Inflammatory macrophage treated with lipopolysaccharide for 1 hour (primary cell): Measurements from ENCODE around the gene FCAR.
"Not testable (repeated sequence)": the region's sequence is repeated elsewhere in the genome, so short reads cannot be mapped to it uniquely, and the experiment has no call there.

Experiments
- DNase-seq, 2 donors: peaks; one replicate each; pipeline ENCODE4 v3.0.0-alpha.2; 2020 to 2022

The FCAR gene

DNA sequence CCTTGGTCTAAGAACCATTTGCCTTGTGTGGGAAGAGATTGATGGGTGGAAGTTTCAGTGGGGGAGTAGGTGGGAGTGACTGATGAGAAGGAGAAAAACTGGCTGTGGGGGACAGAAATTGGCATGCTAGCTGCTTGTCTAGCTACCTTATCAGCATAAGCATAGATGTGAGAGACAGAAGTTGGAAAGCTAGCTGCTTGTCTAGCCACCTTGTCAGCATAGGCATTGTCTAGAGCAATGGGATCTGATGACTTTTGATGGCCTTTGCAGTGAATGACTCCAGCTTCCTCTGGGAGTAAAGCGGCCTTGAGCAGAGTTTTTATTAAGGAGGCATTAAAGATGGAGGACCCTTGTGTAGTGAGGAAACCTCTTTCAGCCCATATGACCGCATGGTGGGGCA, 22.0 kb downstream of the FCAR start:
- no peak for DNase-seq

DNA sequence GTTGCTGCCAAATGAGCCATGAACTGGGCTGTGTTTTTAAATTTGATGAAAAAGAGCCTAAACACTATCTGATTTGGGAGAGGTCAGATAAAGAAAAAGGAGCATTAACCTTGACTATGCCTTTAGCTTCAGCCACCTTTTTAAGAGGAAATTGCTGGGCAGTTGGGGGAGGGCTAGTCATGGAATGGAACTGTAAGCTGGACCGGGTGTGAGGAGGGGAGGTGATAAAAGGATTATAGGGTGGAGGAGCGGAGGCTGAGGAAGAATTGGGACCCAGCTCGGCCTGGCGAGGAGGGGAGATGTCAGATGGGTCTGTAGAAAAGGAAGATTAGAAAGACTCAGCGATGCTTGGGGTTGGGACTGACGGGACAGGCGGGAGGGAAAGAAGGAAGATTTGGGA, 24.6 kb downstream of the FCAR start:
- DNase-seq = not testable (repeated sequence)

DNA sequence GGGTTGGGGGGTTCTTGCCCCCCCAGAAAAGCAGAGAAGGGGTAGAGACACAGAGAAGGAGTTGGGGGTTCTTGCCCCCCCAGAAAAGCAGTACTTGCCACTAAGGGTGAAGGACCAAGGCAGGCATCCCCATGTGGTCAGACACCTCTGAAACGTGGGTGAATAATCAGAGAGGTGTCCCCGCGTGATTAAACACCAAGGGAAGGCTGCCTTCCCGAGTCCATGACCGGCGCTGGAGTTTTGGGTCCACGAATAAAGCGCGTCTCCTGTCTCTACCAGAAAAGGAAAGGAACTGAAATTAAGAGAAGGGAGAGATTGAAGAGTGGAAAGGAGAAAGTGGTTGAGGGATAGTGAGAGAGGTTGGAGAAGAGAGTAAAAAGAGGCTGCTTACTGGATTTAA, 25.6 kb downstream of the FCAR start:
- DNase-seq = not testable (repeated sequence)

DNA sequence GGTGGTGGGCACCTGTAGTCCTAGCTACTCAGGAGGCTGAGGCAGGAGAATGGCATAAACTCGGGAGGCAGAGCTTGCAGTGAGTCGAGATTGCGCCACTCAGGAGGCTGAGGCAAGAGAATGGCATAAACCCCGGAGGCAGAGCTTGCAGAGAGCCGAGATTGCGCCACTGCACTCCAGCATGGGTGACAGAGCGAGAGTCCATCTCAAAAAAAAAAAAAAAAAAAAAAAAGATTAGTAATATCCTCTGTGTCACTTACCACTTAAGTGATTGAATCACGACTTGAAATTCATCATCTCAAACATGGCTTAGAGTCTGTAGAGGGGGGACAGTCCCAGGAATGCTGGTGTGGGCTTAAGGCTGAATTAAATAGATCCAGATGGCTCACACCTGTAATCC, 27.1 kb downstream of the FCAR start:
- DNase-seq = peak; percentile 87 to 91

DNA sequence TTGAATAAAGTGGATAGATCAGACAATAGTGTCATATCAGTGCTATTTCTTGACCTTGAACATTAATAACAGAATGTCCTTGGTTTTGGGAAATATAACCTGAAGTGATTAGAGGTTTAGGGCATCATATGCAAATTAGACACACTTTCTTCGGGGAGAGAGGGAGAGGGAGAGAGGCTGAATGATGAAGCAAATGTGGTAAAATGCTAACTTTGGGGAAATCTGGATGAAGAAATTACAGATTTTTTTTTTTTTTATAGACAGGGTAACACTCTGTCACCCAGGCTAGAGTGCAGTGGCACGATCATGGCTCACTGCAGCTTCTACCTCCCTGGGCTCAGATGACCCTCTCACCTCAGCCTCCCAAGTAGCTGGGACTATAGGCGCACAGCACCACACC, 28.0 kb downstream of the FCAR start:
- DNase-seq = peak; percentile 28 to 61

DNA sequence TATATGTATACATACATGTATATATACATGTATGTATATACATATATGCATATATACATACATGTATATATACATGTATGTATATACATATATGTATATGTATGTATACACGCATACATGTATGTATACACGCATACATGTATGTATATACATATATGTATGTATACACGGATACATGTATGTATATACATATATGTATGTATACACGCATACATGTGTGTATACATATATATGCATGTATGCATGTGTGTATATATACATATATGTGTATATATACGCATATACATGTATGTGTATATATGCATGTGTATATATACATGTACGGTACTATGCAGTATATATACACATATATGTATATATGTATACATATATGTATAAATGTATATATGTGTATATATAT, 29.3 kb downstream of the FCAR start:
- DNase-seq = no peak

DNA sequence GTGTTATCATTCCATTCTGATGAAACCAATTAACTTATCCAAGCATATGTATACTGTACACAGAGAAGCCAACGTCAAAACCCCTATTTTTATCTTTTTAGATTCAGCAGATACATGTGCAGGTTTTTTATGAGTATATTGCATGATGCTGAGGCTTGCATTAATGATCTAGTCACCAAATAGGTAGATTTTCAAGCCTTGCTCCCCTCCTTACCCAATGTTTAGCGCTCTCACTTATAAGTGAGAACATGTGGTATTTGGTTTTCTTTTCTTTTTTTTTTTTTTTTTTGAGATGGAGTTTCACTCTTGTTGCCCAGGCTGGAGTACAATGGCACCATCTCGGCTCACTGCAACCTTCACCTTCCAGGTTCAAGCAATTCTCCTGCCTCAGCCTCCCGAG, 30.2 kb downstream of the FCAR start:
- not testable (repeated sequence) for DNase-seq

DNA sequence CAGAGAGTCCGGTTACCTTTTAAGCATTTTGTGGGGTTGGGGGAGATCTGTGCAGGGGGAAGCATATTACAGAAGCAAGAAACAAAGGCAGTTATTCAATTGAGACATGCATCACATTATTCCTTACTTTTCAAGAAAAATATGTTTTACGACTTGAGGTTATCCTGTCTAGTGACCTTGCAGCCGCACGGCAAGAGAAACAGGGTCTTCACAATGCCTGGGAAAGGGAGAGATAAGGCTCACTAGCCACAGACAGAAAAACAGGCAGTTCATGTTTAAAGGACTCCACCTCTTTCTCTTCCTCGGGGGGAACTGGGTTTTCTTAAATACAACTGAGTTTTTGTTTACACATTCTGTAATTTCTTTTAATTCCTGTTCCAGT, 31.4 kb downstream of the FCAR start:
- DNase-seq = no peak

DNA sequence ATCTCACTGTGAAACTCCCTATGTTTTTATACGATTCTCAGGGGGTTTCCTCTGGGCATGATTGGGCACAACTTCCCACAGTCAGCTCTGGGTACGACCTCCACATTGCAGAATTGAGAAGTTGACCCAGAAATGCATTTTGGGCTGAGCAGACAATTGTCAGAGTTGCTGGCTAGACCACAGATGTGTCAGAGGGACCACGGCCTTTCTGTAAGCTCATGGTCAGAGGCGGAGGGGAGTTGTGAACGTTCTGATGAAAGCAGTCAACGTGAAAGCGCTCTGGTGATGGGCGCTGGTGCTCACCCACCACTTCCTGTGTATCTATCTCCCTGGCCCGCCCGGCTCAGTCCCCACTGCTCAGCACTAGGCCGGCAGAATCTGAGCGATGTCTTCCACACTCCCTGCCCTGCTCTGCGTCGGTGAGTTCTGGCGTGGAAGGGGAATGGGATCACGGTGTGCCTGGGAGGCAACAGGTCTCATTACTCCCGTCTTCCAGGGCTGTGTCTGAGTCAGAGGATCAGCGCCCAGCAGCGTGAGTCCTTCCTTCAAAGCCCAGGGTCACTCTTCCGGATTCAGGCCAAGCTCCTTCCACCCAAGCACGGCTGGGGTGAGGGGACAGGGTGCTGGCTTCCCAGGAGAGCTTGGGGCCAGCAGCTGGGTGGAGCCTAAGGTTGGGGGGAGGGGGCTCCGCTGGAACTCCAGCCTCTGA, 31.9 kb downstream of the FCAR start, which contains the start of gene NCR1:
TSS of gene NCR1 (plus strand) at position 346 of the 709 bp plus-strand sequence. CDS start at position 386, 40 bp downstream.
- peak; percentile 85 to 89 for DNase-seq

DNA sequence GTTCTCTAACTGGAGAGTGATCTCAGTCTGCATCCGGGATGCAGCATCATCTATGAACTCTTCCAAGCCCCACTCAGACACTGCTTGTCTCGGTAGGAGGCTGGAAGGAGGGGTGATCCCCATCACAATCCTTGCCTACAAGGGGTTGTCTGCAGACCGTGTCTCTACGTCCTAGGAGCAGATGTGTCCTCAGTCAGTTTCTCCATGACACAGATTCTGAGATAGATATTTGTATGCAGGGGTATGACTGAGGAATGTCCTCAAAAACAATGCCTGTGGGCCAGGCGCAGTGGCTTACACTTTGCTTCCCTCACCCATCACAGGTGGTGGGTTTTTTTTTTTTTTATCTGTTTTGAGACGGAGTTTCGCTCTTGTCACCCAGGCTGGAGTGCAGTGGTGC, 32.8 kb downstream of the FCAR start:
- DNase-seq = no peak

DNA sequence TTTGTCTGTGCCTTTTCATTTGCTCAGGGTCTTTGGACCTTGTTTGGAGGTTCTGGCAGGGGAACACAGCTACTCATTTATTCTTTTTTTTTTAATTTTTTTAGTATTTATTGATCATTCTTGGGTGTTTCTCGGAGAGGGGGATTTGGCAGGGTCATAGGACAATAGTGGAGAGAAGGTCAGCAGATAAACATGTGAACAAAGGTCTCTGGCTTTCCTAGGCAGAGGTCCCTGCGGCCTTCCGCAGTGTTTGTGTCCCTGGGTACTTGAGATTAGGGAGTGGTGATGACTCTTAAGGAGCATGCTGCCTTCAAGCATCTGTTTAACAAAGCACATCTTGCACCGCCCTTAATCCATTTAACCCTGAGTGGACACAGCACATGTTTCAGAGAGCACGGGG, 33.9 kb downstream of the FCAR start:
- DNase-seq = not testable (repeated sequence)

DNA sequence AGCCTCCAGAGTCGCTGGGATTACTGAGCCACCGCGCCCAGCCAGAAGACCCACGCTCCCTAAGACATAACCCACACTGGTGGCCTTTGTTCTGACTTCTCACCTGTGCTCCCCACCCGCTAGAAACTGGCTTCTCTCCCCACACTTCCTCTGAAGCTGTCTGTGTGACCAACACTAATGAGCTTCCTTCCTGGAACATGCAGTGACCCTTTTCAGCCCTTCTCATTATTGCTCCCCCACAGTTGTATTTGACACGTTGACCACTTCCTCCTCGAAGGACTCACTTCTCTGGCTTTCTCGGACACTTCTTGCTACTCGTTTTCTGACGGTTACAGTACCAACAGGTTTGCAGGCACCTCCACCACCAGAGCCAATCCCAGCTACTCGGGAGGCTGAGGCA, 42.8 kb downstream of the FCAR start:
- DNase-seq = peak; percentile 53 to 62

DNA sequence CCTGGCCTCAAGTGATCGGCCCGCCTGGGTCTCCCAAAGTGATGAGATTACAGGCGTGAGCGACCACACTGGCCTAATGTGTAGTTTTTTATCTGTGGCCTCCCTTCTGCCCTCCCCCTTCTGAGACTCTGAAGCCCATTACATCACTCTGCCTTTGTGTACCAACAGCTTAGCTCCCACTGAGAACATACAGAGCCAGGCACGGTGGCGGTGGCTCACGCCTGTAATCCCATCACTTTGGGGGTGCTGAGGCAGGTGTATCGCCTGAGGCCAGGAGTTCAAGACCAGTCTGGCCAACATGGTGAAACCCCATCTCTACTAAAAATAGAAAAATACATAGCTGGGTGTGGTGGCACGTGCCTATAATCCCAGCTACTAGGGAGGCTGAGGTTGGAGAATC, 44.5 kb downstream of the FCAR start:
- no peak for DNase-seq

DNA sequence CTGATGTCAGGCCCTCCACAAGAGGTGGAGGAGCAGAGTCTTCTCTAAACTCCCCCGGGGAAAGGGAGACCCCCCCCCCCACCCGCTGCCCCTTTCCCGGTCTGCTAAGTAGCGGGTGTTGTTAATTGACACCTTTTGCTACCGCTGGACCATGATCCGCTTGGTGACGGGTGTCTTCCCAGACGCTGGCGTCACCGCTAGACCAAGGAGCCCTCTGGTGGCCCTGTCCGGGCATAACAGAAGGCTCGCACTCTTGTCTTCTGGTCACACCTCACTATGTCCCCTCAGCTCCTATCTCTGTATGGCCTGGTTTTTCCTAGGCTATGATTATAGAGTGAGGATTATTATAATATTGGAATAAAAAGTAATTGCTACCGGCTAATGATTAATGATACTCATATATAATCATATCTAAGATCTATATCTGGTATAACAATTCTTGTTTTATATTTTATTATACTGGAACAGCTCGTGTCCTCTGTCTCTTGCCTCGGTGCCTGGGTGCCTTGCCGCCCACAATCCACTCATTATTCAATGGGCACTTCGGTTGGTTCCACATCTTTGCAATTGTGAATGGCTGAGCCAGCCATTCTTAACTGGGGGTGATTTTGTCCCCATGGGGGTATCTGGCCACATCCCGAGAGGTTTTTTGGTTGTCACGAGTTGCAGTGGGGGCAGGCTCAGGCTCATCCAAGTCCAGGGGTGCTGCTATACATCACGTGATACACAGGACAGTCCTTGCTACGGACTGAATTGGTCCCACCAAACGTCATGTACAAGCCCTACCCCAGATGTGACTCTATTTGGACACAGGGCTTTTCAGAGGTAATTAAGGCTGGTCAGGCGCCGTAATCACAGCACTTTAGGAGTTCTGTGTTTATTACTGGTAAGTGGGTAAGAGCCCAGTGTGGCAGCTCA, 45.9 kb downstream of the FCAR start:
- not testable (repeated sequence) for DNase-seq

DNA sequence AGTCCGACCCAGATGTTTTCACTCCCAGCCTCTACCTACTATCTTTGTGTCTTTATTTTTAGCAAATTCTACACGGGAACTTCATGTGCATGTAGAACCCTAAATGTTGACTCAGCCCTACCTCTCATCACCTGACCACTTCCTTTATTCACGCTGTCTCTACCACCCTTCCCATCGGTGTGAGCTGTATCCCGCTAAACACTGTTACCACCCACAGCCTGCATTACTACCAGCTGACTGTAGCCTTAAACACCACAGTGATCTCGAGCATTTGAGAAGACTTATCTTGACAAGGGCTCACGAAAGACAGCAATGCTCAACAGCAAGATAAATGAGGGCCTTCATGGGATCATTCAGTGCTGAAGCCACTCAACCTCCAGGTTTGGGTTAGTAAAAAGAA, 47.0 kb downstream of the FCAR start:
- DNase-seq = no peak

DNA sequence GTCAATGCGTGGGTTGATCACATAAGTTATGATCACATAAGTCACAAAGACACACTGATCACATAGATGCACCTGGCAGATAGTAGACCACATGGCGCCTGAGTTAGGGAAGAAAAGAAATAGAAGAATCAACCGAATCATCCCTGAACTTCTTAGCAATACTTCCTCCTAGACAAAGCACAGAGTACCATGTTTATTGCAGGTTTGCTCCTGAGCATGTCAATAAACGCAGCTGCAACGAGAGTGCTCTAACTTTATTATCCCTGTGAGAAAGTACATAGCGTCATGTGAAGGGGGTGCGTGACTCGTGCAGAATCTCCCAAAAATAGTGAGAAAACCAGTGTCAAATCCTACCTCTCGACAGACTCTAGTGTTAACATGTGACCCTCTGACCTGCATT, 49.2 kb downstream of the FCAR start:
- DNase-seq = no peak

DNA sequence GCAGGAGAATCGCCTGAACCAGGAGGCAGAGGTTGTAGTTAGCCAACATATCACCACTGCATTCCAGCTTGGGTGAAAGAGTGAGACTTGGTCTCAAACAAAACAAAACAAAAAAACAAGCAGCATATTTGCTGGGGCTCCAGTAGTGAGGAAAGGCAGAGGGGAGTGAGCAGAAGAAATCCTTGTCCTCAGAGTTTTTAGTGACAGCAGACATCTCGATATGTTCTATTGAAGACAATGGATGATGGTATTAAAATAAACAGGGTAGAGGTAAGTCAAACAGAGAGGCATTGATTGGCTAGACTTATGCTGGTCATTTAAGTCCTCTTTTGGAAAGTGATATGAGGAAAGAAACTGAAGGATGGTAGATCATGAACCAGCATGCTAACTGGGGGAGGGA, 54.3 kb downstream of the FCAR start:
- DNase-seq = no peak

DNA sequence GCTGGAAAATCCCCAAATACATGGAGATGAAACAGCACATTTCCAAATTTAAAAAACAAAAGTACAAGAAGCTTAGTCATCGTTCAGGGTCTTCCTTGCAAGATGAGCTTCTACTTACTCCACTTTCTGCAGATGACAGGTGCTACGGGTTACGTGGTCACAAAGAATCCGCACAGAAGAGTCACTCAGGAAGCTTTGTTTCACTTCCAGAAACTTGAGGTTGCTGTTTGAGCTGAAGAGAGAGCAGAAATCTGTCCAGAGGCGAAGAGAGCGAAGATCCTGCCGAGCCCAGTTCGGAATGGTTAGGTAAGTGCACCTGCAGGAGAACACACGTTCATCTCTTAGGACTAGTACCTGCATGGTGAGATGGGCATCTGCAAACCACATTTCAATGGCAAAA, 63.9 kb downstream of the FCAR start:
- DNase-seq = peak in 1 of 2 donors; percentile 10

DNA sequence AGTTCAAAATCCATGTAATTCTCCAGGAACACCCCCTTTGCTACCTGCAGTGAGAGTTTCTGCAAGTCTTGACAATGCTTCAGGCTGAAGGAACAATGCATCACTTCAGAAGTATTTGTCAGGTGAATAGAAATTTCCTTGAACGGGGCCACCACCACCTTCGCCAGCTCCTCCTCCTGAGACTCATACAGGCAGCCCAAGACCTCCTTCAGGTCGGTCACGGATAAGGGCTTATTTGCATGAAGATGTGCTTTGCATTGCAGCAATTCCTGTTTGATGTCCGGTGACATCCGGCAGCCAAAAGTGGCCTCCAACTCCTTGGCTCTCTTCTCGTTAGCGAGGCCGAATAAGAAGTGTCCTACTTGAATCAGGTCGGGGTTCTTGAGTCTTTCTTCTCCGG, 64.9 kb downstream of the FCAR start:
- DNase-seq = no peak

DNA sequence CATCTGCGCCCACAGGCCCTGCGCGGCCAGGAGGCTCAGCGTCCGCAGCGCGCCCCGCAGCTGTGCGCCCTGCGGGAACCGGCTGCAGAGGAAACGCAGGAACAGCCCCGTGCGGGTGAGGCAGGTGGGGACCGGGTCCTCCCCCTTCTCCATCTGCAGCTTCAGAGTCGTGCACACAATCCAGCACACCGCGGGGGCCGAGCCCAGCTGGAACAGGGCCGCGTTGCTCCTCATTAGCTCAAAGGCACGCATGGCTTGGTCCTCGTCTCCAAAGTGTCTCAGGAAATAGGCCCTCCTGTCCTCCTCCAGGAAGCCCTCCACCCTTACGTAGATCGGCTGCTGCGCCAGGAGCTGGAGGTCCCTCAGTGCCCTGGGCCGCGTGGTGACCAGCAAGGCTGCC, 65.5 kb downstream of the FCAR start:
- not testable (repeated sequence) for DNase-seq
